ENCODE results near the gene SPEF1. TPM values are rescaled to one million over a fixed set of nuclear protein-coding genes. Genes with fewer than 3 reads are reported as not detected.

SPEF1 gene
- total and polyA plus RNA-seq, 2 experiments from 2014 or later, result 0.11 TPM; not detected in 1

DNA sequence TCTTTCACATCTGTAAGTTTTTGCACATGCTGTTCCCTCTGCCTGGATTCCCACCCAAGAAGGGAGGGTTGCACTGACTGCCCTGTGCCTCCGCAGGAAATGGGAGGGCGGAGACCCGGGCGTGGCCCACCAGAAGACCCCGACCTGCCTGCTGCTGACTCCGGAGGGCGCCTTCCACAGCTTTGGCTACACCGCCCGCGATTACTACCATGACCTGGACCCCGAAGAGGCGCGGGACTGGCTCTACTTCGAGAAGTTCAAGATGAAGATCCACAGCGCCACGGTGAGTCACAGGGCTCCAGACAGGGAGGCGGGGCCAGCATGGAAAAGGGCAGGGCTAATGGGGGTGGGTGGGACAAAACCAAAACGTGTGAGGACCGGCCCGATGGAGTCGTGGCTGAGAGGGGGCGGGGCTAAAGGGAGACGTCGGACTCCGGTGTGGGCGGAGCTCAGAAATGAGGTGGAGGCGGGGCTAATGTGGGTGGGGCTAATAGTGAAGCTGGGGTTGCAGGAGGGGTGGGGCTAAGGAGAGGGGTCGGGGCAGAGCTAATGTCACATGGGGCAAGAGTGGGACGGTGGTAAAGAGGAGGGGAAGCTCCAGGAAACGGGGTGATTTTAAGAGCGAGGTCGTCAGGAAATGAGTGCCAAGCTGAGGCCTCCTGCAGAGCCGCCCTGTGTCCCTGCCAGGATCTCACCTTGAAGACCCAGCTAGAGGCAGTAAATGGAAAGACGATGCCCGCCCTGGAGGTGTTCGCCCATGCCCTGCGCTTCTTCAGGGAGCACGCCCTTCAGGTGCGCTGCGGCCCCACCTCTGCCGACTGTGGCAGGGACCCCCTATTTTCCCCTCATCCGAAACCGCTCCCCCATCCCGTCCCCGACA is 36.2 kb downstream of the SPEF1 start:
- in situ Hi-C loops (cut with MboI), result no loop called here
- no peaks in the 10 kb centered on the region for H3F3A ChIP-seq (ENCODE audit: insufficient read depth)
- H3K27me3 ChIP-seq (replicated peaks; ENCODE audit: insufficient read depth), result no peaks in the 10 kb centered on the region
- peak; percentile 32 for DNase-seq
- WGBS, 2 experiments (ENCODE audit: low coverage in 1 of 2, low lambda C conversion rate in 2 of 2, missing lambda C conversion rate in 2 of 2), result 63 to 81% methylated on average over 31 to 44 of the region's 45 CpGs
- no peak overlapping the region for H2AFZ ChIP-seq
- TF ChIP-seq EZH2 (IDR thresholded peaks at IDR 0.05; ENCODE audit: insufficient read depth, poor library complexity, severe bottlenecking), result no peak
- TF ChIP-seq EZH2phosphoT487 (IDR thresholded peaks at IDR 0.05; ENCODE audit: insufficient read depth, low read depth), result no peak
- H3K9me3 ChIP-seq (ENCODE audit: low read depth), result no peaks in the 10 kb centered on the region
- H3K79me2 ChIP-seq (ENCODE audit: insufficient read depth), result no peaks in the 10 kb centered on the region
- H3K36me3 ChIP-seq (ENCODE audit: low read depth), result no peaks in the 10 kb centered on the region
- H4K20me1 ChIP-seq (ENCODE audit: insufficient read depth), result no peaks in the 10 kb centered on the region
- no peak overlapping the region for H3K9ac ChIP-seq
- no peaks in the 10 kb centered on the region for H3K4me1 ChIP-seq (ENCODE audit: insufficient read depth)
- H3K4me2 ChIP-seq (ENCODE audit: unreplicated experiment), result no peak overlapping the region
- H3K9me2 ChIP-seq (ENCODE audit: insufficient read depth), result no peaks in the 10 kb centered on the region
- H3K4me3 ChIP-seq, result no peak overlapping the region
- H3K27ac ChIP-seq, result no peak overlapping the region

DNA sequence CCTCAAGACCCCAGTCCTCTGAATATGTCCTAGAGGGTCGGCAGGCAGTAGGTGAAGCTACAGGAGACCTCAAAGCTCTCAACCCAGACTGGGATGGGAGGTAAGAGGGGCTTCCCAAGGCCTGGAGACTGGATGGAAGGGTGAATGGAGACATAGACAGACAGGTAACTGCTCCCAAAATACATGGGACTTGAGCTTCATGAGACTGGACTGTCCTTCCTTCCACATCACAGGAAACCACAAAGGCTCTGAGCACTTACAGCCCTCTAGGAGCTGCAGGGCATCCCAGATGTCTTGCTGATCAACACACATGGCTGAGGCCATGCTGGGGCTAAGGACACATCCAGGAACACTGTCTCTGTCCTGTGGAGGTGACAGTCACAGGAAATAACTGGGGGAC is 37.2 kb downstream of the SPEF1 start:
- Histone ChIP-seq H3K4me1 (ENCODE audit: insufficient read depth) (no peaks in the 10 kb centered on the region), H3K27ac (no peak overlapping the region), H3K9ac (no peak overlapping the region), H2AFZ (no peak overlapping the region), H3K36me3 (ENCODE audit: low read depth) (no peaks in the 10 kb centered on the region), H4K20me1 (ENCODE audit: insufficient read depth) (no peaks in the 10 kb centered on the region), H3K27me3 (replicated peaks; ENCODE audit: insufficient read depth) (no peaks in the 10 kb centered on the region), H3K4me3 (no peak overlapping the region), H3K9me2 (ENCODE audit: insufficient read depth) (no peaks in the 10 kb centered on the region), H3K4me2 (ENCODE audit: unreplicated experiment) (no peak overlapping the region), H3F3A (ENCODE audit: insufficient read depth) (no peaks in the 10 kb centered on the region), H3K9me3 (ENCODE audit: low read depth) (no peaks in the 10 kb centered on the region), H3K79me2 (ENCODE audit: insufficient read depth) (no peaks in the 10 kb centered on the region)
- no peak for DNase-seq
- TF ChIP-seq EZH2 (IDR thresholded peaks at IDR 0.05; ENCODE audit: insufficient read depth, poor library complexity, severe bottlenecking), result no peak
- no peak for TF ChIP-seq EZH2phosphoT487 (IDR thresholded peaks at IDR 0.05; ENCODE audit: insufficient read depth, low read depth)
- 68 to 88% methylated on average over 1 of the region's 1 CpG for WGBS, 2 experiments (ENCODE audit: low coverage in 1 of 2, low lambda C conversion rate in 2 of 2, missing lambda C conversion rate in 2 of 2)
- in situ Hi-C loops (cut with MboI), result no loop called here

DNA sequence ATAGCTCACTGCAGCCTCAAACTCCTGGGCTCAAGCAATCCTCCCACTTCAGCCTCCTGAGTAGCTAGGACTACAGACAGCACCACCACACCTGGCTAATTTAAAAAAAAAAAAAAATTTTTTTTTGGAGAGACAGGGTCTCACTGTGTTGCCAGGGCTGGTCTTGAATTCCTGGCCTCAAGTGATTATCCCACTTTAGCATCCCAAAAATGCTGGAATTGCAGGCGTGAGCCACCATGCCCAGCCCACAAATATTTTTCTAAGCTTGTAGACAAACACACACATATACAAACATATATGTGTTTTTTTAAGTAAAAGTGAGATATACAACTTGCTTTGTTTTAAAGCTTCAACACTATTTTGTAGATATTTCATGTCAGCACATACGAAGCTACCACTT is 38.0 kb downstream of the SPEF1 start:
- Histone ChIP-seq H3K27ac (no peak overlapping the region), H3K36me3 (ENCODE audit: low read depth) (no peaks in the 10 kb centered on the region), H3K27me3 (replicated peaks; ENCODE audit: insufficient read depth) (no peaks in the 10 kb centered on the region), H3K9me3 (ENCODE audit: low read depth) (no peaks in the 10 kb centered on the region), H3K4me1 (ENCODE audit: insufficient read depth) (no peaks in the 10 kb centered on the region), H4K20me1 (ENCODE audit: insufficient read depth) (no peaks in the 10 kb centered on the region), H3K9me2 (ENCODE audit: insufficient read depth) (no peaks in the 10 kb centered on the region), H3K79me2 (ENCODE audit: insufficient read depth) (no peaks in the 10 kb centered on the region), H2AFZ (no peak overlapping the region), H3K9ac (no peak overlapping the region), H3F3A (ENCODE audit: insufficient read depth) (no peaks in the 10 kb centered on the region), H3K4me2 (ENCODE audit: unreplicated experiment) (no peak overlapping the region), H3K4me3 (no peak overlapping the region)
- DNase-seq, result no peak
- in situ Hi-C loops (cut with MboI), result no loop called here
- TF ChIP-seq EZH2phosphoT487 (IDR thresholded peaks at IDR 0.05; ENCODE audit: insufficient read depth, low read depth) (no peak), EZH2 (IDR thresholded peaks at IDR 0.05; ENCODE audit: insufficient read depth, poor library complexity, severe bottlenecking) (no peak)
- 45 to 52% methylated on average over 2 of the region's 2 CpGs for WGBS, 2 experiments (ENCODE audit: low coverage in 1 of 2, low lambda C conversion rate in 2 of 2, missing lambda C conversion rate in 2 of 2)

DNA sequence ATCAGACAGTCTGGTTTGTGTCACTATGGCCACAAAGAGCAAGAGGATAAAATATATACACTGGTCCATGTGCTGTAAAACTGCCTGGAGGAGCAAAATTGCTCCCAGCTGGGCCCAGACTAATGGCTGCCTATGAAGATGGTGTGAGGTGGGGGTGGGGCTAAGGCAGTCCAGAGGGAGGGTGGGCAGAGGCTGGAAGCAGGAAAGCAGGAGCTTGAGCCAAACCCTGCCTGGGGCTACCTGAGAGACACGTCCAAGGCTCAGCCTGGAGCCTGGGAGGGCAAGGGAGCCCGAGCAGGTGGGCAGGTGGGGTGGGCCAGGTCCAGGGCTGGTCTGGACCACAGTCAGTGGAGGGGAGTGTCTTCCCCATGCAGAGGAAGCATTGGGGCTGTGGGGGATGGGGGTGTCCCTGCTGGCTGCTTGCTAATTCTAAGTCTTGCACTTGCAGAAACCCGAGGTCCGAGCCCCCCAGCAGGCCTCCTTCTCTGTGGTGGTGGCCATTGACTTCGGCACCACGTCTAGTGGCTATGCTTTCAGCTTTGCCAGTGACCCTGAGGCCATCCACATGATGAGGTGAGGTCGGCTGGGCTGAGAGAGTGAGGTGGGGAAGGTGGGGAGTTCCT is 39.3 kb downstream of the SPEF1 start:
- Histone ChIP-seq H3K4me2 (ENCODE audit: unreplicated experiment) (no peak overlapping the region), H3K27ac (no peak overlapping the region), H4K20me1 (ENCODE audit: insufficient read depth) (no peaks in the 10 kb centered on the region), H3K9me3 (ENCODE audit: low read depth) (no peaks in the 10 kb centered on the region), H2AFZ (no peak overlapping the region), H3K4me1 (ENCODE audit: insufficient read depth) (no peaks in the 10 kb centered on the region), H3K9me2 (ENCODE audit: insufficient read depth) (no peaks in the 10 kb centered on the region), H3K79me2 (ENCODE audit: insufficient read depth) (no peaks in the 10 kb centered on the region), H3K36me3 (ENCODE audit: low read depth) (no peaks in the 10 kb centered on the region), H3K9ac (no peak overlapping the region), H3K4me3 (no peak overlapping the region), H3F3A (ENCODE audit: insufficient read depth) (no peaks in the 10 kb centered on the region), H3K27me3 (replicated peaks; ENCODE audit: insufficient read depth) (no peaks in the 10 kb centered on the region)
- DNase-seq, result no peak
- in situ Hi-C loops (cut with MboI), result no loop called here
- TF ChIP-seq EZH2phosphoT487 (IDR thresholded peaks at IDR 0.05; ENCODE audit: insufficient read depth, low read depth), result no peak
- no peak for TF ChIP-seq EZH2 (IDR thresholded peaks at IDR 0.05; ENCODE audit: insufficient read depth, poor library complexity, severe bottlenecking)
- WGBS, 2 experiments (ENCODE audit: low coverage in 1 of 2, low lambda C conversion rate in 2 of 2, missing lambda C conversion rate in 2 of 2), result 75 to 85% methylated on average over 5 to 7 of the region's 7 CpGs

Measured in GM23248 (cell line).